HG02588 (cell line): ENCODE measurements around the gene PTGDR.

Experiments
- ATAC-seq: cut with Tn5 transposase; IDR thresholded peaks from one replicate; pipeline ENCODE4 v1.9.1; 2021; ENCODE audit warnings: mild to moderate bottlenecking, moderate library complexity; ENCODE audit not compliant: unreplicated experiment

The PTGDR gene

GRCh38 chr14:52267501-52268278 is at the start of gene PTGDR:
TSS of gene PTGDR (plus strand) at chr14:52267698. CDS start at chr14:52267815, 117 bp downstream.
- no peak for ATAC-seq

GRCh38 chr14:52219488-52220084 is 47.9 kb upstream of the PTGDR start:
- no peak for ATAC-seq

GRCh38 chr14:52220924-52221811 is 46.3 kb upstream of the PTGDR start:
- no peak for ATAC-seq

GRCh38 chr14:52222901-52223300 is 44.6 kb upstream of the PTGDR start:
- ATAC-seq, result no peak

GRCh38 chr14:52227619-52228222 is 39.8 kb upstream of the PTGDR start:
- no peak for ATAC-seq

- no peak for ATAC-seq
Measured at GRCh38 chr14:52233693-52234092, 33.8 kb upstream of the PTGDR start.

- ATAC-seq, result no peak
Measured at GRCh38 chr14:52235434-52235833, 32.1 kb upstream of the PTGDR start.

- ATAC-seq, result no peak
Measured at GRCh38 chr14:52235866-52236510, 31.5 kb upstream of the PTGDR start.

- no peak for ATAC-seq
Measured at GRCh38 chr14:52238682-52239081, 28.8 kb upstream of the PTGDR start.

GRCh38 chr14:52240623-52241022 is 26.9 kb upstream of the PTGDR start:
- no peak for ATAC-seq

GRCh38 chr14:52241087-52241793 is 26.3 kb upstream of the PTGDR start:
- ATAC-seq, result no peak

- ATAC-seq, result peak; percentile 74
Measured at GRCh38 chr14:52244328-52244727, 23.2 kb upstream of the PTGDR start.

- ATAC-seq, result peak; percentile 56
Measured at GRCh38 chr14:52244997-52245396, 22.5 kb upstream of the PTGDR start.

- no peak for ATAC-seq
Measured at GRCh38 chr14:52248057-52248456, 19.4 kb upstream of the PTGDR start.

- ATAC-seq, result no peak
Measured at GRCh38 chr14:52251724-52252123, 15.8 kb upstream of the PTGDR start.

- ATAC-seq, result no peak
Measured at GRCh38 chr14:52253503-52253902, 14.0 kb upstream of the PTGDR start.

- no peak for ATAC-seq
Measured at GRCh38 chr14:52254086-52254485, 13.4 kb upstream of the PTGDR start.

- ATAC-seq, result no peak
Measured at GRCh38 chr14:52258783-52259182, 8.7 kb upstream of the PTGDR start.

GRCh38 chr14:52259434-52259833 is 8.1 kb upstream of the PTGDR start:
- ATAC-seq, result no peak

GRCh38 chr14:52262600-52262999 is 4.9 kb upstream of the PTGDR start:
- no peak for ATAC-seq
